Suppressor macrophage treated with lipopolysaccharide for 1 hour (primary cell): ENCODE results near the gene HIVEP2.
A peak's percentile ranks its signal among the peaks of the same experiment; 100 is the strongest.

ENCODE experiments used
- DNase-seq, 3 donors: peaks; one replicate each; pipeline ENCODE4 v3.0.0-alpha.2; 2020 to 2022

HIVEP2 gene

GRCh38 chr6:142816031-142816430 lies 128.9 kb downstream of the HIVEP2 start:
- DNase-seq = no peak

- no peak for DNase-seq
Observed at GRCh38 chr6:142811923-142812322, 133.1 kb downstream of the HIVEP2 start.

DNA sequence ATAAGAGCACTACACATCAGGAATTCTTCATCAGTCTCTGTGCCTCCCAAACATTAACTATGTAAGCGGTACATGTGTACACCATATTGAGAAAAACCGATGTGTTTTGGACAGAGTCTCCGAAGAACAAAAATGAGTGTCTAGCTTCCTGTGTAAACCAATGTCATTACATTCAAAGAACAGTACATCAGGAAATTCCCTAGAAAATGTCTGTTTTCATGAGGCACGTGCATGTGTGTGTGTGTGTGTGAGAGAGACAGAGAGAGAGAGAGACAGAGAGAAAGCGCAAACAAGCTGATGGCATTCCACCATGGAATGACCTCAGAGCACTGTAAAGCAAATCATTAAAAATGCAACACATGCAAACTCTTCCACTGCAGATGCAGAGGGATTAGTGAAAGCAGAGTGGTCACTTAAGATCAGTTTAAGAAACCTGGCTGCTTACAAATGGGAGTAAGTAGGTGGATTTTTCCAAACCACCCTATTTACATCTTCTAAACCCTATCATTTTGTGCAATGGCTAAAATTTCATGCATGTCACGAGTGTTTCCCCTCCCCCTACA lies 133.9 kb downstream of the HIVEP2 start:
- no peak for DNase-seq

DNA sequence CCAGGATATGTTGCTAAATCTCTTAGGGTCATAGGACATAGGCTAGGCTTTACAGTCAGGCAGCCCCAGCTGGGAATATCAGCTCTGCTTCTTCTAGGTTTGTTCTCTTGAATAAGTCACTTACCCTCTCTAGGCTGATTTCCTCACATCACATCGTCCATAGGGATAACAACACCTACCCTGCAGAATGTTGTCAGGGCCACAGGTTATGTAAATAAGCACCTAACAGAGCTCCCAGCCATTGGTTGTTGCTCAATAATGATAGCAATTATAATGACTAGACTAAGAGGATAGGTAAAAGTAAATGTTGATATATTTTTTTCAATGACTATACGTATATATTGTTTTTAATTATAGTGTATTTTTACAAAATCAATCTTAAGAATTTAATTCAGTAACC lies 135.0 kb downstream of the HIVEP2 start:
- DNase-seq = no peak

GRCh38 chr6:142808405-142809061 lies 136.4 kb downstream of the HIVEP2 start:
- no peak for DNase-seq

GRCh38 chr6:142805042-142805441 lies 139.9 kb downstream of the HIVEP2 start:
- no peak for DNase-seq

- DNase-seq = no peak
Observed at GRCh38 chr6:142804490-142804889, 140.5 kb downstream of the HIVEP2 start.

DNA sequence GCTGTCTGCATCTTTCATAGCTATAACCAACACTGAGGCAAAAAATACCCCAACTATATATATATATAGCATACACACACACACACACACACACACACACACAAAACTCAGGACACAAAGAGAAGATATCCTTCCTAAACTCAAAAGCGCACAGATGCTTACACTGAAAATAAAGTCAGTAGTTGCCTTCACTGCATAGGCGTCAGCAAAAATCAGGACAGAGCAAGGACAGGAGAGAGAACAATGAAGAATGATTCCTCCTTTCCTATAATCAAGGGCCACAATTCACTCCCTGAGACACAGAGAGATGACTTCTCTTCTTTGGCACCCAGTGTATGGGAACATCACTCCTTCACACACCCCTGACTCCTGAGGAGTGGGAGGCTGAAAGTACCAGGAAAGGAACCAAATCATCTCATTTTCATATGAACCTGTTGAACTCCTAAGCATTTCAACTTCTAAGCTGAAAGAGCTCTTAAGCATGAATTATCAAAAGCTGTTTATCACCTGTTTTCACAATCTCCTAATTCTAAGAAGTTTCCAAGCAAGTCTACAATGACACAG lies 141.4 kb downstream of the HIVEP2 start:
- peak in 2 of 3 donors; percentile 29 to 36 for DNase-seq

GRCh38 chr6:142803032-142803431 lies 141.9 kb downstream of the HIVEP2 start:
- no peak for DNase-seq

DNA sequence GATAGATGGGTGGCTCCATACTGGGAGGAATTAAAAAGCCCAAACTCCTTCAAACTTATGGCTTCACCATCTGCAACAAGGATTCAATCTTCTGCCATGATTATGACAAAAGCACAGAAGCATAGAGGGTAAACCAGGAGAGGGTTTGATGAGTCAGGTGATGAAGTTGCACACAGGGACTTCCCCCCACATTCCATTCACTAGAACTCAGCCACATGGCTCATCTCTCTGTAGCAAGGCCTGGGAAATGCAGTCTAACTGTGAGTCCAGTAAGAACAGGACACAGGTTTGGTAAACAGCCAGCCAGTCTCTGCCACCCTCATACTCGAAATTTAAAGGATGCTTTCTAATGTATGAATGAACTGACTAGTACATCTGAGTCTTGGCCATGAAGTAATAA lies 142.9 kb downstream of the HIVEP2 start:
- DNase-seq = peak; percentile 74 to 85 (median 75)

GRCh38 chr6:142800240-142800639 lies 144.7 kb downstream of the HIVEP2 start:
- DNase-seq = no peak

GRCh38 chr6:142799639-142800038 lies 145.3 kb downstream of the HIVEP2 start:
- DNase-seq = no peak

- no peak for DNase-seq
Observed at GRCh38 chr6:142797159-142797558, 147.8 kb downstream of the HIVEP2 start.

DNA sequence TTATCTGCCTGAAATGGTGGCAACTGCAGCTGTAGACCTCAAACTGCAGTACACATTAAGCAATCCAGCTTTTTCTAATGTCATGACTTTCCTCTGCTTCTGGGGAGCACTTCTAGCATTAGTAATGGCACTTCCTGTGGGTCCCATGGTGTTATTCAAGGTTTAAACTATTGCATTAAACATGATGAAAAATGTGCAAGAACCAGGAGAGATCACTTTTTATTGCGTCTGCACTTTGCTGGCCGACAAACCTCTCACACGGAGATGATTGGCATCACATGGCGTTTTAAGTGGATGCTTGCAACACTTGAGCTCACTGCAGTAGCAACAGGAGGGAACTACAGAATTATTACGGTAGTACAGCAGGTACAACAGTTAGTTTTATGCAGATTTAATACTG lies 148.4 kb downstream of the HIVEP2 start:
- peak; percentile 63 to 87 (median 75) for DNase-seq

DNA sequence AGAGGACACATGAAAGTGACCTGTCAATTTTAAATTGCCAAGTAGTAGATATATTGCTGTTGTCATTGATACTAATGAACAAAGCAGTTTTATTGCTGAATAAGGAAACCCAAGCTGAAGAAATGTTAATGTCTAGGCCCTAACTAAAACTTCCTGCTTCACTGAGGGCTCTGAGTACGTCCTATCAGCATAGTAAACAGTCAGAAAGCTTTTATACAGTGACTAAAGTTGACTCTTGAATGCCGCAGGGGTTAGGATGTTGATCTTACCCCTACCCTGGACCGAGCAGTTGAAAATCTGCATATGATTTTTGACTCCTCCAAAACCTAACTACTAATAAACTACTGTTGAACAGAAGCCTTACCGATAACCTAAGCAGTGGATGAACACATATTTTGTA lies 149.0 kb downstream of the HIVEP2 start:
- no peak for DNase-seq

GRCh38 chr6:142794424-142794823 lies 150.6 kb downstream of the HIVEP2 start:
- no peak for DNase-seq

GRCh38 chr6:142790257-142790656 lies 154.7 kb downstream of the HIVEP2 start:
- no peak for DNase-seq

GRCh38 chr6:142787422-142787821 lies 157.6 kb downstream of the HIVEP2 start:
- DNase-seq = no peak

DNA sequence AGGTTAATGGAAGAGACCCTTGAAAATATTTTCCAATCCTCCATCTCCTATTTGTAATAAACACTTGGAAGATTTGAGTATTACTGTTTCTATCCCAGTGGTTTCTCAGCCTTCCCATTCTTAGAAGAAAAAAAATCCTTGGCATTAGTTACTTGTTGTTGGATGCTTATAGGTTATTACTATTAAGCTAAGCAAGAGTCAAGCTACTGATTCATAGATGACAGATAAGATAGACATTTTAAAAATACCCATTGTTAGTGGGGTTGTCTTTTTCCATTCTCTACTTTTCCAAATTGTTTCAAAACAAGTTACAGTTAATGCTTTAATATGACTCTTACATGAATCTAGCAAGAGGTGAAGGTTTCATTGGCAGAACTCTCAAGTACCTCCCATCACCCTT lies 158.5 kb downstream of the HIVEP2 start:
- no peak for DNase-seq

DNA sequence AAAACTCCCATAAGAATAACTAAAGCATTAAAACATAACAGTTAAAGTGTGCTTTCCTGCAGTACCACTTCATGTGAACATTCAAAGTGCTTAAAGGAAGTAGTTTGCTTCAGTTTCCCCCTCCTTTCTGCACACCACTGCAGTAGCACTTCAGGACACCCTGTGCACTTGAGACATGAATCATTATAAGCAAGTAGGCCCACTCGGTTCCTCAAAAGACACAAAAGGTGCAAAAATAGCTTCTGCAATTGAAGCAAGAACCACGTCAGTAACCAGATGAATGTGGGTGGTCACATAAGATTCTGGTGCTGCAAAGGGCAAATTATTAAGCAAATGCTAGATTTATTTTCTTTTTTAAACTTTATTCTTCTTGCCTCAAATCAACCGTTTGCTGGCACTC lies 160.6 kb downstream of the HIVEP2 start:
- peak; percentile 76 to 92 (median 82) for DNase-seq

DNA sequence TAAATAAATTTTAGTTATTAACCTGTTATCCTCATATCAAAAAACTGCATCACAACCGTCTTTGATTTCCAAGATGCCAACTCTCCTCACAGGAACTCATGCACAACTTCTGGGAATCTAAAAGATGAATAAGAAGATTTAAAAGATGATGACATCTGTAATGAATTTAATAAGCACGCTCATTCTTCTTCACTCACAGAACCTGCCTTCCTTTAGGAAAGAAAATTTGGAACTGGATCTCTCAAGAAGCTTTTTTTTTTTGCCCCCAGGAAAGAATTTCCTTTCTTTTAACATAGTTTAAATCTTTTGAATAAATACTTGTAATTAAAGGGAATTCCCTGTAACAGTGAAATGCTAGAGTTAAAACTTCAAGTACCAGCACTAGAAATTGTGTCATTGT lies 161.5 kb downstream of the HIVEP2 start:
- no peak for DNase-seq

- no peak for DNase-seq
Observed at GRCh38 chr6:142781129-142781528, 163.8 kb downstream of the HIVEP2 start.

- no peak for DNase-seq
Observed at GRCh38 chr6:142773859-142774648, 170.9 kb downstream of the HIVEP2 start.

- DNase-seq = no peak
Observed at GRCh38 chr6:142773324-142773723, 171.7 kb downstream of the HIVEP2 start.
